Mesenchymal stem cell (in vitro differentiated cells and primary cell): Measurements from ENCODE around the gene KCNK2.

ENCODE experiments used
- DNase-seq: peaks from one replicate; pipeline ENCODE4 v3.0.0-alpha.2; 2013
- H2AFZ ChIP-seq: one replicate; pipeline ENCODE4 v1.6.1; 2013; ENCODE audit warnings: low read depth, mild to moderate bottlenecking, control low read depth, inconsistent platforms, low read length, moderate library complexity
- H2AK5ac ChIP-seq: 2 replicates; pipeline ENCODE4 v1.6.1; 2013; ENCODE audit warnings: low read length, moderate library complexity, mild to moderate bottlenecking, inconsistent platforms; ENCODE audit not compliant: severe bottlenecking
- H2BK120ac ChIP-seq: one replicate; pipeline ENCODE4 v1.6.1; 2013; ENCODE audit warnings: low read depth, mild to moderate bottlenecking, inconsistent platforms, low read length, moderate library complexity
- H2BK12ac ChIP-seq, 2 experiments: one replicate each; pipeline ENCODE4 v1.6.1; 2013; ENCODE audit warnings: inconsistent platforms in 2 of 2, low read length in 2 of 2, mild to moderate bottlenecking in 2 of 2, moderate library complexity in 2 of 2, control low read depth in 1 of 2
- H2BK15ac ChIP-seq: one replicate; pipeline ENCODE4 v1.6.1; 2013; ENCODE audit warnings: mild to moderate bottlenecking, low read depth, inconsistent platforms; ENCODE audit not compliant: poor library complexity, severe bottlenecking
- H2BK5ac ChIP-seq: 2 replicates; pipeline ENCODE4 v1.6.1; 2013; ENCODE audit warnings: low read depth, mild to moderate bottlenecking, low read length, control low read depth, inconsistent platforms; ENCODE audit not compliant: poor library complexity, severe bottlenecking
- H3K14ac ChIP-seq, 2 experiments: one replicate each; pipeline ENCODE4 v1.6.1; 2013; ENCODE audit warnings: inconsistent platforms in 2 of 2, low read length in 2 of 2, control low read depth in 1 of 2, mild to moderate bottlenecking in 1 of 2, moderate library complexity in 1 of 2
- H3K18ac ChIP-seq, 2 experiments: one replicate each; pipeline ENCODE4 v1.6.1; 2013; ENCODE audit warnings: inconsistent platforms in 2 of 2, low read length in 2 of 2, control low read depth in 1 of 2, low read depth in 1 of 2, mild to moderate bottlenecking in 1 of 2
- H3K23ac ChIP-seq, 2 experiments: one replicate each; pipeline ENCODE4 v1.6.1; 2013; ENCODE audit warnings: inconsistent platforms in 2 of 2, low read length in 2 of 2, mild to moderate bottlenecking in 2 of 2, moderate library complexity in 2 of 2, control low read depth in 1 of 2
- H3K27ac ChIP-seq: 2 replicates; pipeline ENCODE4 v1.5.1; 2013; ENCODE audit warnings: mild to moderate bottlenecking, moderate library complexity, low read length, control low read depth, inconsistent platforms; ENCODE audit not compliant: poor library complexity, severe bottlenecking
- H3K27me3 ChIP-seq, 2 experiments: 2 replicates each; pipeline versions ENCODE4 v1.6.1 to v1.7.0; 2013; ENCODE audit warnings: low read length in 2 of 2, mild to moderate bottlenecking in 2 of 2, moderate library complexity in 2 of 2, control low read depth in 1 of 2, inconsistent platforms in 1 of 2; ENCODE audit not compliant: control insufficient read depth in 1 of 2, insufficient read depth in 1 of 2
- H3K36me3 ChIP-seq, 2 experiments: 2 replicates each; pipeline versions ENCODE4 v1.6.1 to v1.7.0; 2013; ENCODE audit warnings: low read length in 2 of 2, control low read depth in 1 of 2, inconsistent platforms in 1 of 2, low read depth in 1 of 2, mild to moderate bottlenecking in 1 of 2; ENCODE audit not compliant: insufficient read depth in 2 of 2, control insufficient read depth in 1 of 2
- H3K4ac ChIP-seq, 2 experiments: one replicate each; pipeline ENCODE4 v1.6.1; 2013; ENCODE audit warnings: inconsistent platforms in 2 of 2, low read length in 2 of 2, mild to moderate bottlenecking in 2 of 2, moderate library complexity in 2 of 2, control low read depth in 1 of 2, low read depth in 1 of 2
- H3K4me1 ChIP-seq: 2 replicates; pipeline ENCODE4 v1.6.1; 2013; ENCODE audit warnings: low read depth, low read length, control low read depth; ENCODE audit not compliant: control insufficient read depth, insufficient read depth
- H3K4me2 ChIP-seq: 2 replicates; pipeline ENCODE4 v1.6.1; 2013; ENCODE audit warnings: low read length, mild to moderate bottlenecking, inconsistent platforms; ENCODE audit not compliant: poor library complexity, severe bottlenecking
- H3K4me3 ChIP-seq, 2 experiments: 2 replicates each; pipeline versions ENCODE4 v1.5.1 to v1.7.0; 2013; ENCODE audit warnings: low read length in 2 of 2, mild to moderate bottlenecking in 2 of 2, control low read depth in 1 of 2, low read depth in 1 of 2; ENCODE audit not compliant: insufficient read depth in 1 of 2
- H3K79me1 ChIP-seq: replicated peaks from 2 replicates; pipeline ENCODE4 v1.6.1; 2013; ENCODE audit warnings: mild to moderate bottlenecking, control low read depth, low read length, inconsistent platforms; ENCODE audit not compliant: poor library complexity, severe bottlenecking
- H3K9ac ChIP-seq: 2 replicates; pipeline ENCODE4 v1.7.0; 2013; ENCODE audit warnings: mild to moderate bottlenecking, low read length, moderate library complexity
- H3K9me3 ChIP-seq: 2 replicates; pipeline ENCODE4 v1.7.0; 2013; ENCODE audit warnings: mild to moderate bottlenecking, low read length; ENCODE audit not compliant: control insufficient read depth
- H4K8ac ChIP-seq: one replicate; pipeline ENCODE4 v1.6.1; 2013; ENCODE audit warnings: inconsistent platforms, mild to moderate bottlenecking, low read length, moderate library complexity
- H4K91ac ChIP-seq: one replicate; pipeline ENCODE4 v1.6.1; 2013; ENCODE audit warnings: mild to moderate bottlenecking, low read length, inconsistent platforms
- WGBS: methylation state at CpG from one replicate; pipeline ENCODE4 v1.1.7; 2013; ENCODE audit warnings: mixed read lengths; 5-methylcytosine and 5-hydroxymethylcytosine counted together

KCNK2 gene

GRCh38 chr1:215133532-215133931 lies 51.0 kb downstream of the KCNK2 start:
- Histone ChIP-seq H3K9ac (no peak overlapping the region), H2BK15ac (no peak overlapping the region), H2AK5ac (no peak overlapping the region), H2BK12ac (no peak overlapping the region), H2AFZ (no peak overlapping the region), H3K23ac (no peak overlapping the region), H3K4ac (no peak overlapping the region), H2BK120ac (no peak overlapping the region), H3K4me2 (no peak overlapping the region), H4K8ac (no peak overlapping the region), H2BK5ac (no peak overlapping the region), H3K18ac (no peak overlapping the region), H4K91ac (no peak overlapping the region), H3K79me1 (no peaks in the 10 kb centered on the region), H3K4me1 (no peaks in the 10 kb centered on the region), H3K27ac (no peak overlapping the region), H3K4me3 (no peak overlapping the region), H3K9me3 (no peaks in the 10 kb centered on the region), H3K27me3 (no peaks in the 10 kb centered on the region), H3K14ac (no peak overlapping the region), H3K36me3 (peaks cover 0 to 3% of the 10 kb centered on the region in 2 experiments)
- WGBS, result 100% methylated on average over 1 of the region's 1 CpG
- no peak for DNase-seq

GRCh38 chr1:215137985-215138384 lies 55.4 kb downstream of the KCNK2 start:
- Histone ChIP-seq H3K14ac (no peak overlapping the region), H3K9ac (no peak overlapping the region), H3K27ac (no peak overlapping the region), H3K79me1 (no peaks in the 10 kb centered on the region), H3K9me3 (peaks cover 17% of the 10 kb centered on the region), H3K4me1 (no peaks in the 10 kb centered on the region), H3K4ac (no peak overlapping the region), H3K4me2 (no peak overlapping the region), H2BK120ac (no peak overlapping the region), H2AFZ (no peak overlapping the region), H3K23ac (no peak overlapping the region), H2BK15ac (no peak overlapping the region), H3K18ac (no peak overlapping the region), H3K4me3 (no peak overlapping the region), H2BK5ac (no peak overlapping the region), H2AK5ac (no peak overlapping the region), H4K8ac (no peak overlapping the region), H3K36me3 (peaks cover 0 to 3% of the 10 kb centered on the region in 2 experiments), H2BK12ac (no peak overlapping the region), H3K27me3 (no peaks in the 10 kb centered on the region), H4K91ac (no peak overlapping the region)
- WGBS, result no CpG with 5 or more reads among the region's 2 CpGs
- no peak for DNase-seq

- no peak overlapping the region for H2BK12ac ChIP-seq
- no peak overlapping the region for H4K8ac ChIP-seq
- H3K27ac ChIP-seq, result no peak overlapping the region
- no peak overlapping the region for H3K4ac ChIP-seq
- 57% methylated on average over 1 of the region's 1 CpG for WGBS
- H3K18ac ChIP-seq, result no peak overlapping the region
- no peak overlapping the region for H3K4me3 ChIP-seq
- no peak overlapping the region for H3K14ac ChIP-seq
- no peak overlapping the region for H3K4me2 ChIP-seq
- H3K23ac ChIP-seq, result no peak overlapping the region
- no peak overlapping the region for H2BK5ac ChIP-seq
- no peak for DNase-seq
- no peaks in the 10 kb centered on the region for H3K27me3 ChIP-seq
- H3K36me3 ChIP-seq, result peaks cover 0 to 2% of the 10 kb centered on the region in 2 experiments
- H2BK15ac ChIP-seq, result no peak overlapping the region
- H2AK5ac ChIP-seq, result no peak overlapping the region
- H3K9ac ChIP-seq, result no peak overlapping the region
- peaks cover 17% of the 10 kb centered on the region for H3K9me3 ChIP-seq
- H2AFZ ChIP-seq, result no peak overlapping the region
- no peaks in the 10 kb centered on the region for H3K79me1 ChIP-seq
- H4K91ac ChIP-seq, result no peak overlapping the region
- no peaks in the 10 kb centered on the region for H3K4me1 ChIP-seq
- no peak overlapping the region for H2BK120ac ChIP-seq
These were observed 57.6 kb downstream of the KCNK2 start for GRCh38 chr1:215140135-215140534.

DNA sequence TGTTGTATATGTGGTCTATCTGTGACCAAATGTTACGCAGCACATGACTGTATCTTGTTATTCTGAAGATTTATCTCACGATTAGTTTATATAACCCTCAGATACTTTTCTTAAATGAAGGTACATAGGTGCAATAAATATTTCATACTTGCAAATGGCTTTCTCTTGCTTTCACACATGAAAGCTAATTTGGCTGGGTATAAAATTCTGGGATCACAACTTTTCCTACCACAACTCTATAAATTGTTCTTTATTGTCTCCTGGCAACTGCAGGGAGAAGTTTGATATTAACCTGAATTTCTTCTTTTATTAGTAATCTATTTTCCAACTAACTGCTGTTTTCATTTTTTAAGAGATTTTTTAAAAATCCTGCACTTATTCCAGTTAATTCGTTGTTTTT lies 58.9 kb downstream of the KCNK2 start:
- H3K4me3 ChIP-seq, result peak overlapping the region in 1 of 2 experiments; percentile 1
- H2AFZ ChIP-seq, result no peak overlapping the region
- H2BK120ac ChIP-seq, result no peak overlapping the region
- WGBS, result no CpG with 5 or more reads among the region's 3 CpGs
- H3K4me1 ChIP-seq, result no peaks in the 10 kb centered on the region
- no peak overlapping the region for H4K91ac ChIP-seq
- H3K36me3 ChIP-seq, result peaks cover 0 to 2% of the 10 kb centered on the region in 2 experiments
- no peak overlapping the region for H2BK12ac ChIP-seq
- no peak overlapping the region for H3K18ac ChIP-seq
- no peak overlapping the region for H3K9ac ChIP-seq
- no peak overlapping the region for H2AK5ac ChIP-seq
- no peaks in the 10 kb centered on the region for H3K27me3 ChIP-seq
- H4K8ac ChIP-seq, result no peak overlapping the region
- no peak overlapping the region for H3K27ac ChIP-seq
- H3K23ac ChIP-seq, result no peak overlapping the region
- no peak overlapping the region for H2BK5ac ChIP-seq
- no peak overlapping the region for H3K4me2 ChIP-seq
- H3K4ac ChIP-seq, result no peak overlapping the region
- no peak for DNase-seq
- no peak overlapping the region for H2BK15ac ChIP-seq
- H3K14ac ChIP-seq, result no peak overlapping the region
- H3K79me1 ChIP-seq, result no peaks in the 10 kb centered on the region
- H3K9me3 ChIP-seq, result peaks cover 17% of the 10 kb centered on the region
